Activated CD4-positive, alpha-beta T cell treated with anti-CD3 and anti-CD28 coated beads, Interleukin-2, Interleukin-6, amounts not matched to agents 100 ng/mL and 50 ng/mL, durations not matched to agents 16 hours and 8 hours (primary cell): ENCODE data around the gene TUBB3.
"Not testable (repeated sequence)": the region's sequence is repeated elsewhere in the genome, so short reads cannot be mapped to it uniquely, and the experiment has no call there.

ENCODE experiments used
- DNase-seq: peaks from one replicate; pipeline ENCODE4 v3.0.0-alpha.2; 2020

TUBB3 gene

DNA sequence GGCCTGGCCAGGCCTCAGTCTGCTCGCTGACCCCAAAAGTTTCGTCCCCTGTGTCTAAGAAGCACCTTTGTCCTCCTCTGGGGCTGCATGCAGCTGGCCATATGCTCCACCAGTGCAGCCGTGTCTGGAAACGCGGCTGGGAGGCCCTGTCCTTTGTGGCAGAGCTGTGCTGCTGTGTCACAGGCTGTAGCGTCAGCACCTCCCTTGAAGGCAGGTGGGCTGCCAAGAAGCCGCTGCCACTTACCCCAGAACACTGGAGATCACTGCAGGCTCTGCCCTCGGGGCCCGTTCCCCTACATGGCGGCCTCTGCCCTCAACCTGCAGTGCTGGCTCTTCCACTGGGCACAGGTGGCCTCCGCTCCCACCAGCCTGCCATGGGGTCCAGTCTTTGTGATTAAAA, 20.2 kb upstream of the TUBB3 start:
- no peak for DNase-seq

DNA sequence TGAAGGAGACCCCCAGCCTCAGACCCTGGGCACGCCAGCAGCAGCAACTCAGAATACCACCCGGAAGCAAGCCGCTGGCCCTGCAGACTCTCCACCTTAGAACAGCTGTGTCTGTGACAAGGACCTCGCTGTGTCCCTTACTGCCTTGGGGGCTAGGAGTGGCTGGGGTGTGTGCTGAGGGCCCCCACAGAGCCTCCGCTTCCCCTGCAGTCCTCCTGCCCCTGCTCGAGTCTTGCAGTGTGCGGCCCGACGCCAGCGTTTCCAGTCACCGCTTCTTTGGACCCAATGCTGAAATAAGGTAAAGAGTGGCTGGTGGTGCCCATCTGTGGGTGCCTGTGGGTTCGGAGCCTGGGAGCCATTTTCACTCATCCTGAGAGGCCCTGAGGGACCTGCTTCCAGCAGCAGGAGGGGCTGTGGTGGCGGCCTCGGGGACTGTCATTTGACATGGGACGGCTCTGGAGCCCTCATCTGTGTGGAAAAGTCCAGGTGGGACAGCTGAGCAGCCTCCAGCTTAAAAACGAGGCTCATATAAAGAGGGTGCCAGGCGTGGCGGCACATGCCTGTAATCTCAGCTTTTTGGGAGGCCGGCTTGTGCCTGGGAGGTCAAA, 19.1 kb upstream of the TUBB3 start:
- no peak for DNase-seq

DNA sequence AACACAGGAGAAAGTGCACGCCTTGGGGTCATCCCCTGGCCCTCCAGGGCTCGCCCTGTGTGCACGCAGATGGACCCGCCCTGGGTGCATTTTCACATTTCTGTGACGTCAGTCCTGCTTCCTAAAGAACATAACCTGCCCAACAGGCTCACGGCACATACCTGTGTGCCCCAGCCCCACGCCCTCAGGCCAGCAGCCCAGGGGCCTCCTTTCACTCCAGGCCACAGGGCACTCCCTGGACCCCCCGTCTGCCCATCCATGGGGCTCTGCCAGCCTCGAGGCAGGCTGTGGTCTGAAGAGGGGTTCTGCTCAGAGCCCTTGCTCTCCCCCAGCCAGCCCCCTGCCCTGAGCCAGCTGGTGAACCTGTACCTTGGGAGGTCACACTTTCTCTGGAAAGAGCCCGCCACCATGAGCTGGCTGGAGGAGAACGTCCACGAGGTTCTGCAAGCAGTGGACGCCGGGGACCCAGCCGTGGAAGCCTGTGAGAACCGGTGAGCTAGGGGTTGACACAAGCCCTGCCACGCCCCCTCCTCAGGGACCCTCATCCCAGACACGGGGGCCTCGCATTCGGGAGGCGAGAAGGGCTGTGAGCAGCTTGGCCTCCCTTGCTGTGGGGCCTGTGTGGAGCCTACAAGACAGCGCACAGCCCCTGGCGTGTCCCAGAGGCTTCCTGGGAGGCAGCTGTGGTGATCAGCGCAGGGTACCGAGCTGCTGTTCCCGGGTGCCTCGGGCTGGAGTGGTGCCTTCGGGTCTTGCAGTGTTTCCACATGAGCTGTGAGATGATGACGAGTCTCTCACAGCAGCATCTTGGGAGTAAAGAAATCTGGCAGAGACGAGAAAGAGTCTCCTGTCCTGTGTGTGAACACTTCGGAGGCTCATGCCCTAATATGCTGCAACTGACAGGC, 18.3 kb upstream of the TUBB3 start:
- DNase-seq = no peak

DNA sequence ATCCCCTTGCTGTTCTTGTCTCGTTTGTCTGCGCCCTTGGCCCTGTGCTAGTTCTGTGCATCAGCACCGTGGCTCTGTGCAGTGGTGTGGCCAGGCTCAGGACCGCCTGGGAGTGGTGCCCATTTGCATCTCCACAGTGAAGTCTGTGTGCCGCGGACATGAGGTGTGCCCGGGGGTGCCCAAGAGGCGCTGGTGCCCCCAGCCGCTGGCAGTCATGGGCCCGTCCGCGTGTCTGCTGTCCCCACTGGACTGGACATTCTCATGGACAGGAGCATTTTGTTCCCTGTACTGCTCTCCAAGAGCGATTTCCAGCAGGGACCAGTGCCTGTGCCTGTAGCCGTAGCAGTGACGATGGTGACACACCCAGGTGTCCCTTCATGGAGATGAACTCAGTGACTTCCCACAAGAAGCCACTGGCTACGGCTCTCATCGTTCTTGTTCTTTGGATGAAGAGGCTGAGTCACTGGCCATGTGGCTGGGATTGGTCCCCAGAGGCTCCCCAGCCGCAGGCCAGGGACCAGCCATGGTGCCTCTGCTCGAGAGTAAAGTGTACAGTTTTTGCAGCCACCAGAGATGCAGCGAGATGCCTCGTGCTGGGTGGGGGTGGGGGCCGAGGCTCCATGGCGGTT, 17.5 kb upstream of the TUBB3 start:
- no peak for DNase-seq

DNA sequence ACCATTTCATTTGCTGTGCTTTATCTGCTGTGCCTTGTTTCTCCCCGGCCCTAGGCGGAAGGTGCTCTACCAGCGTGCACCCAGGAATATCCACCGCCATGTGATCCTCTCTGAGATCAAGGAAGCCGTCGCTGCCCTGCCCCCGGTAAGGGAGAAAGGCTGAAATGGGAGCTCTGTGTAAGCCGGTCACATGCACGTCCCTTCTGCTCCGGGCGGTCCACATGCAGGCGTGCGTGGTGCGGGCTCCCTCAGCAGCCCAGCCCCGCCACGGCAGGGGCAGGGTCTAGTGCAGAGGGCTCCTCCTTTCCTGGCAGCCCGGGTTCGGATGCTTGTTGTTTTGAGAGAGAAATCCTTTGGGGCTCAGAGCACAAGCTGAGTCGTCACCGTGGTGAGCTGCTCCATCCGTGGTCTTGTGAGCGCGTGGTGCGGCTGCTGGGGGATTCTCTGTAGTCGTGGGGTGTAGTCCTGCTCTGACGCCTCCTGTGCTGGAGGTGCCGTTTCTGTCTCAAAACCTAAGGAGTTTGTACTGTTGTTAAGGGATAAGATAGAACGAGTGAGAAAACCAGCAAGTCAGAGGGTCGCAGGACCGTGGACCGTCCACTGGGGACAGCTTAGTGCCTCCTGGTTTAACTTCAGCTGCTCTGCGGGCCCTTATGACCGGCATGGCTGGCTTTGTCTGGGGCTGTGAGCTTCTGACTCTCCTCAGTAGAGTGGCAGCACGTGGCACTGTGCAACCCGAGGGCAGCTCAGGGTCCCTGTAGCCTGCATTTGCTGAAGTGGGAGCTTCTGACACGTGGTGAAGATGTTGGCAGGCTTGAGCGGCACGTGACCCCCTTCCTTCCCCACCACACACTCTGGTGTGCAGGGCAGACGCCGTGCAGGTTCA, 16.8 kb upstream of the TUBB3 start:
- no peak for DNase-seq

DNA sequence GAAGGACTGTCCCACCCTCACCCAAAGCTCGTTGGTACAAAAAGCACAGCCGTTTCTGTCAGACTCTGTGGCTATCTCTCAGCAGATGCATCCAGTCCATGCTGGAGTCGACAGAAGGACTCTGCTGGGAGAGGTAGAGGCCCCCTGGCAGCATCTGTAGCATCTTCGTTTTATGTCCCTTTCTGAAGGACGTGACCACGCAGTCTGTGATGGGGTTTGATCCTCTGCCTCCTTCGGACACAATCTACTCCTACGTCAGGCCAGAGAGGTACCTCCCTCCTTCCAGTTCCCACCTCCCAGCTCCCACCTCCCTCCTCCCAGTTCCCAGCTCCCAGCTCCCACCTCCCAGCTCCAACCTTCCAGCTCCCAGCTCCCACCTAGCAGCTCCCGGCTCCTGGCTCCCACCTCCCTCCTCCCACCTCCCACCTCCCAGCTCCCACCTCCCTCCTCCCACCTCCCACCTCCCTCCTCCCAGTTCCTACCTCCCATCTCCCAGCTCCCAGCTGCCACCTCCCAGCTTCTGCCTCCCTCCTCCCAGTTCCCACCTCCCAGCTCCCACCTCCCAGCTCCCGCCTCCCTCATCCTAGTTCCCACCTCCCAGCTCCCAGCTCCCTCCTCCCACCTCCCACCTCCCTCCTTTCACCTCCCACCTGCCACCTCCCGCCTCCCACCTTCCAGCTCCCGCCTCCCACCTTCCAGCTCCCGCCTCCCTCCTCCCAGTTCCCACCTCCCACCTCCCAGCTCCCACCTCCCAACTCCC, 15.9 kb upstream of the TUBB3 start:
- DNase-seq = no peak

DNA sequence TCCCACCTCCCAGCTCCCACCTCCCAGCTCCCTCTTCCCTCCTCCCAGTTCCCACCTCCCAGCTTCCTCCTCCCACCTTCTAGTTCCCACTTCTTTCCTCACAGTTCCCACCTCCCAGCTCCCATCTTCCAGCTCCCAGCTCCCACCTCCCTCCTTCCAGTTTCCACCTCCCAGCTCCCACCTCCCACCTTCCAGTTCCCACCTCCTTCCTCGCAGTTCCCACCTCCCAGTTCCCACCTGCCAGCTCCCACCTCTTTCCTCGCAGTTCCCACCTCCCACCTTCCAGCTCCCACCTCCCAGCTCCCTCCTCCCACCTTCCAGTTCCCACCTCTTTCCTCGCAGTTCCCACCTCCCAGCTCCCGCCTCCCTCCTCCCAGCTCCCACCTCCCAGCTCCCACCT, 14.9 kb upstream of the TUBB3 start:
- DNase-seq = no peak

DNA sequence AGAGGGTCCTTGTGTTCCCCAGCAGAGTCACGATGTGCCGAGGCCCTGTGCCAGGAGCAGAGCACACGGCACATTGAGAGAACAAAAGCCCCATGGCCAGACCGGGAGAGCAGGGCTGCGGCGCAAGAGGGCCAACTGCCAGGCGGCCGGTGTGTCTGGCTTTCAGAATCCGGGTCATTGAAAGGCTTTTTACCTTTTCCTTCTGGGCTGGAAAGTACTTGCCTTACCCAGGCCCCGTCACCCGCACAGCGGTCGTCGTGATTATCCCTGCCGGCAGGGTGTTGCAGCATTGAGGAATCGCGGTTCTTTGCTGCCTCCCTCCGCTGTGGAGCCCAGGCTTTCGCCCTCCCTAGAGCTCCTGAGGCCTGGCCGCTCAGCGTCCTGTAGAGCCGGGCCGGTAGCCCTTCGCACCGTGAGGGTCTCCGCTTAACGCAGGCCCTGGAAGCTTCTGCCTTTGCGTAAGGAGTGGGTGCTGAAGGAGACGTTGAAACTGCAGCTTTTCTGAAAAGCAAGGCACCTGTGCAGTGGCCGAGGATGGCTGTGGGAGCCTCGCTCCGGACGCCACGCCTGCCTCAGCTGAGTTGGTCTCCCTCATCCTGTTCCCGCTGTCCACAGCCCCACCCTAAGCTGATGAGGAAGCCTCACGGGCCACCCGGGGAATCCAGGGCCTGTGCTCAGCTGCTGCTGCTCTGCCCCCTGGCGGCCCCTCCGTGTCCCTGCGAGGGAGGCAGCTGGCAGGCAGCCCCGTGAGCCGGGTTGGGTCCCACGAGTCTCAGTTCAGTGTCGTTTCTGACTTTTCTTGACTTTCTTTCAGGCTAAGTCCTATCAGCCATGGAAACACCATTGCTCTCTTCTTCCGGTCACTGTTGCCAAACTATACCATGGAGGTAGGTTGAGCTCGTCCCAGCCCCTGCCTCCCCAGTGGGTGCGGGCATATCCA, 13.1 kb upstream of the TUBB3 start:
- DNase-seq = peak; percentile 74

DNA sequence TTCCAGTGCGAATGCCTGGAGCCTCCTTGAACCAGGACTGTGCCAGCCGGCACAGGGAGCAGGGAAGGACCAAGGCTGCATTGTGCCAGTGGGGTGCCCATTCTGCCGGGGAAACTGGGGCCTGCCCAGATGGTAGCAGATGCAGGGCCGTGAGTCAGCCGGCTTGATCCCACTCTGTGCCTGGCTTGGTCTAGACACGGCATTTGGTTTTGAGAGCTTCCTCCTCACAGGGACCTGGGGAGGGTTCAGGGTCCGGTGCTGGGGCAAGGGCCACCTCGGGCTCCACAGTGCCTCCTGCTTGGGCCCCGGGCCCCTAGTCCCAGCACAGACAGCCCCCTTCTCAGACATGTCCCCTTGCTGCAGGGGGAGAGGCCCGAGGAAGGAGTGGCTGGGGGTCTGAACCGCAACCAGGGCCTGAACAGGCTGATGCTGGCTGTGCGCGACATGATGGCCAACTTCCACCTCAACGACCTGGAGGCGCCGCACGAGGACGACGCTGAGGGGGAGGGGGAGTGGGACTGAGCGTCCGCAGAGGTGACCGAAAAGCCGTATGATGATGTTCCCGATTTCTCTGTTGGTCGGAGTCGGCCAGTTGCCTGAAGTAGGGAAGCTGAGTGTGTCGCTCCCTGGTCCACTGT, 12.3 kb upstream of the TUBB3 start:
- no peak for DNase-seq

DNA sequence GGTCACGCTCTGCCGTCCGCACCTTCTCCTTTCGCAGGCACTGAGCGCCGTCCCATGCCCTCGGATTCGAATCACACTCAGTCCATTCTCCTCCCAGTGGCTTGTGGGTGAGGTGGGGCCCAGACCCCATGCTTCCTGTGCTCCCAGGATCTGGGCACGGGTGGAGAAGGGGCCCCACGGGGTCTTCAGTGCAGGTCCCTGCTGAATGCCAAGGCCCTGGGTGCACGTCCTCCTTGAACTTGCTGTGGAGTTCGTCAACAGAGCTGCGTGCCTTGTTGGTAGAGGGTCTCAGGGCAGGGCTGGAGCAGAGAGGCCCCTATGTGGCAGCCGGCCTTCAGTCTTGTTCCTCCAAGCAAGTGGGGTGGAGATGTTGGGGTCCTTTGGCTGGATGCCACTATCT, 11.8 kb upstream of the TUBB3 start:
- DNase-seq = no peak

DNA sequence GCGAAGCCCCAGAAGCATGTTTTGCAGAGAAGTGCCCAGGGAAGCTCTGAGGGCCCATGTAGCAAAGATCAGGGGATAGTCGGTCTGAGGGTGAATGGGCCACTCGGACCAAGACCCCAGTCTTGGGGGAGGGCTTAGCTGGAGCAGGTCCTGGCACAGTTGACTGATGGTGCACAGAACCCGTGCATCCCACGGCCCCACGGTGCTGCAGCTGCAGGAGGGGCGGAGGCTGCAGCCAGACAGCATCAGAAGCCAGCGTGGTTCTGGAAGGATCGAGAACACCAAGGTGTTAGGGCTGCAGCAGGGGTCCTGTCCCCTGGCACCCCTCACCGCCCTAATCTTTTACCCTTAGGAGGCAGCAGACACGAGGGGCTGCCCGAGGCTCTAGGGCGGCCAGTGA, 11.0 kb upstream of the TUBB3 start:
- DNase-seq = no peak

DNA sequence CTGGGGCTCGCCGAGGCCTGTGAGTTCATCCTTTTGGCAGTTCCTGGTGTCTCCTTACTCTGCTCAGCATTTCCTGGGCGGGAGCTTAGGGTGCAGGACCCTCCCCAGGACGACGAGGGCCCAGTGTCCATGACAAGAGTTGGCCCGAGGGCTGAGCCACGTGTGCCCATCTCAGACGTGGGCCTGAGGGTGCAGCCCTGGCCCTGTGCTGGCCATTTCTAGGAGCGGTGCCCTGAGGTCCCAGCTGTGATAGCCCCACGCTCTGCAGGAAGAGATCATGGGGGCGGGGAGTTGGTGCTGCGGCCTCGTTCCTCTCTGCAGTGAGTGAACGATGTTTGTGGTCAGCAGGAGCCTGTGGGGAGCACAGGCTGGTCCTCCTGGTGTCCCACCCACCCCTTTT, 10.5 kb upstream of the TUBB3 start:
- no peak for DNase-seq

DNA sequence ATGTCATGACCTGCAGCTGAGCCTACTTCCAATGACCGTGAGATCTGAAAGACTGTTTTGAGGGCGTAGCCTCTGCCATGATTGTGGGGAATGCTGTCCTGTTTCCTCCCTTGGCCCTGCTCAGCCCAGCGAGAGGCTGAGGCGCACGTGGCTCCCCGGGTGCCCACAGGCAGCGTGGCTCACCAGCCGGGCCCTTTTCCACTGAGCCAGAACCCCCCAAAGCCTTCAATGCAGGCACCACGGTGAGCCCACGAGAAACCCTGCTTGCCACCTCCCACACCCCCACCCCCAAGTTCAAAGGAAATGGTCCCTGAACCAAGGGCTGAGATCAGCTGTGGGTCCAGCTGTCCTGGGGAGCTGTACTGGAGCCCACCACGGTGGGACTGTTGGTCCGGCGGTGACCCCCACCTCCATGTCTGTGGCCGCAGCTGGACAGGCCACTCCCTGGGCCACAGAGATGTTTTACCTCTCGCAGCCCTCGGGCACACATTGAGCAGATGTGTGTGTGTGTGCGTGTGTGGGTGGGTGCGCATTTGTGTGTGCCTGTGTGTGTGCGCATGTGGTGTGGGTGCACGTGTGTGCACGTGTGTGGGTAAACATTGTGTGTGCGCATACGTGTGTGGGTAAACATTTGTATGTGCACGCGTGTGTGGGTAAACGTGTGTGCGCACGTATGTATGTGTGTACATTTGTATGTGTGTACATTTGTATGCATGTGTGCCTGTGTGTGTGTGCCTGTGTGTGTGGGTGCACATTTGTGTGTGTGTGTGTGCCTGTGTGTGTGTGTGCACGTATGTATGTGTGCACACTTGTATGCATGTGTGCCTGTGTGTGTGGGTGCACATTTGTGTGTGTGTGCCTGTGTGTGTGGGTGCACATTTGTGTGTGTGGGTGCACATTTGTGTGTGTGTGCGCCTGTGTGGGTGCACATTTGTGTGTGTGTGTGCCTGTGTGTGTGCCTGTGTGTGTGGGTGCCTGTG, 9.4 kb upstream of the TUBB3 start:
- DNase-seq = no peak

DNA sequence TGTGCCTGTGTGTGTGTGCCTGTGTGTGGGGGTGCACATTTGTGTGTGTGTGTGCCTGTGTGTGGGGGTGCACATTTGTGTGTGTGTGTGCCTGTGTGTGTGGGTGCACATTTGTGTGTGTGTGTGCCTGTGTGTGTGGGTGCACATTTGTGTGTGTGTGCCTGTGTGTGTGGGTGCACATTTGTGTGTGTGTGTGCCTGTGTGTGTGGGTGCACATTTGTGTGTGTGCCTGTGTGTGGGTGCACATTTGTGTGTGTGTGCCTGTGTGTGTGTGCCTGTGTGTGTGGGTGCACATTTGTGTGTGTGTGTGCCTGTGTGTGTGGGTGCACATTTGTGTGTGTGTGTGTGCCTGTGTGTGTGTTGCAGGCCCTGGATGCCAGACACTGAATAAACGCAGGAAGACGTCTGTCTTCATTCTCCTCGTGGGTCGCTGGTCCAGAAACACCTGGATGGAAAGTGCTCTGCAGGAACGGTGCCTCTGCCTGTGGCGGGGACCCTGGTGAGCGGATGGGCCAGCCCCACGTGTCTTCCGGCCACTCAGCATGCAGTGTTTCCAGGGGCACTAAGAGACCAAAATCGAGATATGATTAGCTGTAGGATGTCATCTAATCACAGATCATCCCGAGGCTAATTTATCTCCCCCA, 8.4 kb upstream of the TUBB3 start:
- not testable (repeated sequence) for DNase-seq

DNA sequence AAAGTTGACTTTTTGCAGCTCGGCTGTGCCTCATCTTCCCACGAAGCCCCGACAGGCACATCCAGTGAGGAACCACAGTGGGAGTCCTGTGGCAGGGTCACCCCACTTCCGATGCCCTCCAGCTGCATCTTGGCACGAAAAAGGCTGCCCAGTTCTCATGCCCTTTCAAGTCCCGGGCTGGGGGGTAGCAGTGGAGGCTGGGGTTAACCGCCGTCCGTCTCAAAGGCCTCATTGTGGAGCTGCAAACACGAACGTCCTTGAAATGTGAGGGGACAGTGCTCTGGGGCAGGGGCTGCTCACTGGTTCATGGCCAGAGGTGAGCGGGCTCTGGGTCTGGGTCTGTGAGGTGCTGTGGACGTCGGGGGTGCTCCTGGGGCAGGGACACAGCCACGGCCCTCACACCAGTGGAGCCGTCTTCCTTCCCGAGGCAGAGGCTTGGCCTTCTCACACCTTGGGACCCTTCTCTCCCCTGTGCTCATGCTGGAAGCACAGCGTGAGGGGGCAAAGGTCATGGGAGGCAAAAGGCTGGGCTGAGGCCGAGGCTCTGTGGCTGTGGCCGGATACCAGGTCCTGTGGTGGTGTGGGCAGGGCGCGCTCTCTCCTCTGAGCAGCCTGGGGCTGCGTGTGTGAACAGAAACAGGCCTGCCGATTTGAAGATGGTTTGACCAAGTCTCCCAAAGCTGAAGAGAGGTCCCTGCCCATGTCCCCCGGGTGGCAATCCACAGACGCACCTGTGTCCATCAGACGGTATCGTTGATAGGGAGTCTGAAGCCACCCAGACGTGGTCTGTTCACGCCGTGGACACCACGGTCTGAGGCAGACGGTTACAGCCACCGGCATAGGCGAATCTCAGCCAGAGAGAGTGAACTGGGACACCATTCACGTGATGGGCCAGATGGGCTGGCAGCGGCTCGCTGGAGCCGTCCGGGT, 7.6 kb upstream of the TUBB3 start:
- DNase-seq = no peak

DNA sequence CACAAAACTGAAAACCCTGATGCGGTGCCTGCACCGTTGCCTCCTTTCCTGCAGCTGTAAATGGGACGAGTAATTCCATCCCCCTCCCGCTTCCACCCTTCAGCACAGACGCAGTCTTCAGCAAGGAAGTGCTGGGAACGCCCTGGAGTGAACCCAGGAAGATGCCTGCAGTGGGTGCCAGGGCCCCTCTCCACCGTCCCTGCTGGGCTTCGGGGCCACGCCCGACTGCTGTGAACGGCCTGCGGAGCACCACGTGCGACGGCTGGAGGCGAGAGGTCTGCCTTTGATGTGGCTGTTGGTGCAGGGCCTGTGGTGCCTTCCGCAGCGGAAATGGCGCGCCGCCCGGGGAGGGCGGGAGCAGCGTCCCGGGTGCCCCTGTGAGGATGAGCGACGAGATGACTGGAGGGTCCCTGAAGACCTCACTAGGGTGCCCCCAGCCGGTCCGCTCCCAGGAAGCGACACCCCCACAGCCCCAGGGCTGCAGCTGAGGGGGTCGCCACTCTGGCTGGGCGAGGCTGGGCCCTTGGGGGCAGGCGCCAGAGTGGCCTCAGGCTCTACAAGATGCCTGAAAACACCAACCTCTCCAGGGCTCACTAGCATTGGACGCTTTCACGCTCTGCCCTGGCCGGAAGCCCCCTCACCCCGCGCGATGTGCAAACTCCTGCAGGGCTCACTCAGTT, 5.2 kb upstream of the TUBB3 start:
- DNase-seq = peak; percentile 94
